ENCODE measurements around the gene PWWP2B. TPM values are rescaled to one million over a fixed set of nuclear protein-coding genes. Genes with fewer than 3 reads are reported as not detected.

Gene PWWP2B
- total and polyA plus RNA-seq, 9 of the 15 experiments (the other 6 are each of a cell fraction or from before 2014, with no cell fraction given), result 0.07 to 9.2 (median 1.6) TPM; not detected in 1

DNA sequence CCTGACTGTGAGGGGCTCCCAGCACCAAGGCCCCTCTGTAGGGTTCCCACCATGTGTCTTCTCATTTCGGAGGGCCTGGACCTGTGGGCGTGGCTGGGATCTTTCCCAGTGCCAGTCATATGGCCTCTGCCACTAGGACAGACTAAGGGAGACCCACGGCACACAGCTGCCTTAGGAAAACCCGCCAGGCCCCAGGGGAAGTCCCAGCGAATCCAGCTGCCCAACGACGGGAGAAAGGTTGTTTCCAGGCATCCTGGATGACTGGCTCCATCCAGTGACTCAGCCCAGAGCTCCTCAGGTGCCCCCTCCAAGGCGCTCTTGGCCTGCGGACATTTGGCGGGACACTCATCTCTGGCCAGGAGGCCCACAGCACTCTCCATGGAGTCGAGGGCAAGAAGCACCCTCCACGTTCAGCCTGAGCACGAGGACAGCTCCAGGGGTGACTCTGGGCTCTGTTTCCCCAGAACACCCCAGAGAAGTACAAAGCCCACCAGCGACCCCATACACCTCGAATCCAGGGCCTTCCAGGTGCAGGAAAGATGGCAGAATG, 39.9 kb downstream of the PWWP2B start:
- intact Hi-C loops (cut with micrococcal nuclease) (no loop called here), in situ Hi-C loops (cut with MboI) (no loop called here)
- no TSS peak for BruUV-seq (replicated peaks)
- no peak for DNase-seq (ENCODE audit: extremely low read depth in 1 of 4, low spot score in 3 of 4)
- H2AFZ ChIP-seq (ENCODE audit: low read depth, low read length), result no peak overlapping the region
- WGBS (ENCODE audit: insufficient coverage, low coverage, missing lambda C conversion rate), result 20% methylated on average over 13 of the region's 15 CpGs
- H4K20me1 ChIP-seq (replicated peaks; ENCODE audit: control insufficient read depth, insufficient read depth, low read length), result no peaks in the 10 kb centered on the region
- H3K4me2 ChIP-seq (ENCODE audit: insufficient read depth, low read length), result no peak overlapping the region
- TF ChIP-seq GATAD2B (IDR thresholded peaks at IDR 0.05; ENCODE audit: borderline replicate concordance) (no peak), PCBP1 (IDR thresholded peaks at IDR 0.05; ENCODE audit: low read depth, low read length, poor library complexity, severe bottlenecking) (no peak), ZKSCAN1 (IDR thresholded peaks at IDR 0.05; ENCODE audit: low read depth, low read length) (no peak), CC2D1A (IDR thresholded peaks at IDR 0.05) (no peak), ELF1 (tag; IDR thresholded peaks at IDR 0.05) (no peak), COPS2 (conservative IDR thresholded peaks at IDR 0.05) (no peak), RBM17 (IDR thresholded peaks at IDR 0.05; ENCODE audit: borderline replicate concordance, low read depth, low read length) (no peak)
- no peaks in the 10 kb centered on the region for H3K27me3 ChIP-seq (ENCODE audit: control insufficient read depth in 2 of 2, insufficient read depth in 2 of 2, low read length in 2 of 2)
- no peak overlapping the region for H3K27ac ChIP-seq (ENCODE audit: extremely low read depth, low read depth, low read length)
- peaks cover 0 to 31% of the 10 kb centered on the region in 2 experiments; a peak in 3 of 5 replicates for H3K4me1 ChIP-seq (replicated peaks in 1 of 2; ENCODE audit: control insufficient read depth in 2 of 2, insufficient read depth in 2 of 2, low read length in 2 of 2)
- H3K9ac ChIP-seq (ENCODE audit: insufficient read depth in 1 of 2, low read depth in 2 of 2, low read length in 2 of 2), result peak overlapping the region in 1 of 2 experiments; percentile 45; a peak in 2 of 4 replicates
- H3K79me2 ChIP-seq (ENCODE audit: control insufficient read depth, insufficient read depth, low read length), result no peaks in the 10 kb centered on the region
- no peak overlapping the region for H3K4me3 ChIP-seq
- CTCF ChIA-PET (ENCODE audit: low intra/inter-chr PET ratio), result no interaction called here
- POLR2A ChIA-PET, result no interaction called here
- H3K36me3 ChIP-seq (ENCODE audit: control insufficient read depth, insufficient read depth, low read length), result no peaks in the 10 kb centered on the region
- ATAC-seq, result no peak
- H3K9me1 ChIP-seq (ENCODE audit: control insufficient read depth, insufficient read depth, low read length), result no peaks in the 10 kb centered on the region
- H3K9me3 ChIP-seq (replicated peaks; ENCODE audit: control insufficient read depth, insufficient read depth, low read depth, low read length), result no peaks in the 10 kb centered on the region
- FAIRE-seq, result no peak

Measured in K562 (cell line).